ENCODE measurements around the gene ATP10A.

ATP10A gene

GRCh38 chr15:25863111-25863967 is at the start of gene ATP10A:
Gene ATP10A, minus strand, starts transcription at chr15:25863327. Its CDS starts 231 bp downstream, at chr15:25863096.
- DNase-seq (ENCODE audit: low read depth, low spot score) = no peak

- no peak for DNase-seq (ENCODE audit: low read depth, low spot score)
Observed at GRCh38 chr15:25912035-25912434, 48.9 kb upstream of the ATP10A start.

- no peak for DNase-seq (ENCODE audit: low read depth, low spot score)
Observed at GRCh38 chr15:25910832-25911231, 47.7 kb upstream of the ATP10A start.

GRCh38 chr15:25909806-25910205 is 46.7 kb upstream of the ATP10A start:
- DNase-seq (ENCODE audit: low read depth, low spot score) = no peak

- no peak for DNase-seq (ENCODE audit: low read depth, low spot score)
Observed at GRCh38 chr15:25909325-25909724, 46.2 kb upstream of the ATP10A start.

GRCh38 chr15:25905140-25905539 is 42.0 kb upstream of the ATP10A start:
- no peak for DNase-seq (ENCODE audit: low read depth, low spot score)

- DNase-seq (ENCODE audit: low read depth, low spot score) = no peak
Observed at GRCh38 chr15:25903024-25903581, 40.0 kb upstream of the ATP10A start.

GRCh38 chr15:25901811-25902605 is 38.9 kb upstream of the ATP10A start:
- DNase-seq (ENCODE audit: low read depth, low spot score) = no peak

- no peak for DNase-seq (ENCODE audit: low read depth, low spot score)
Observed at GRCh38 chr15:25900901-25901300, 37.8 kb upstream of the ATP10A start.

GRCh38 chr15:25900431-25900830 is 37.3 kb upstream of the ATP10A start:
- no peak for DNase-seq (ENCODE audit: low read depth, low spot score)

GRCh38 chr15:25899870-25900269 is 36.7 kb upstream of the ATP10A start:
- no peak for DNase-seq (ENCODE audit: low read depth, low spot score)

GRCh38 chr15:25897658-25898057 is 34.5 kb upstream of the ATP10A start:
- no peak for DNase-seq (ENCODE audit: low read depth, low spot score)

- no peak for DNase-seq (ENCODE audit: low read depth, low spot score)
Observed at GRCh38 chr15:25894371-25894902, 31.3 kb upstream of the ATP10A start.

- no peak for DNase-seq (ENCODE audit: low read depth, low spot score)
Observed at GRCh38 chr15:25893596-25893995, 30.5 kb upstream of the ATP10A start.

GRCh38 chr15:25892126-25892525 is 29.0 kb upstream of the ATP10A start:
- DNase-seq (ENCODE audit: low read depth, low spot score) = no peak

- no peak for DNase-seq (ENCODE audit: low read depth, low spot score)
Observed at GRCh38 chr15:25891081-25891480, 28.0 kb upstream of the ATP10A start.

GRCh38 chr15:25890529-25890928 is 27.4 kb upstream of the ATP10A start:
- no peak for DNase-seq (ENCODE audit: low read depth, low spot score)

- no peak for DNase-seq (ENCODE audit: low read depth, low spot score)
Observed at GRCh38 chr15:25887870-25888269, 24.7 kb upstream of the ATP10A start.

- DNase-seq (ENCODE audit: low read depth, low spot score) = no peak
Observed at GRCh38 chr15:25886498-25887140, 23.5 kb upstream of the ATP10A start.

GRCh38 chr15:25884370-25884769 is 21.2 kb upstream of the ATP10A start:
- no peak for DNase-seq (ENCODE audit: low read depth, low spot score)

GRCh38 chr15:25883463-25884259 is 20.5 kb upstream of the ATP10A start:
- no peak for DNase-seq (ENCODE audit: low read depth, low spot score)
